Measurements from ENCODE around the gene PTF1A. TPM values are rescaled to one million over a fixed set of nuclear protein-coding genes. Genes with fewer than 3 reads are reported as not detected.

The PTF1A gene
- total RNA-seq, 1 experiment from 2014 or later: not detected

GRCh38 chr10:23197416-23197861 lies 5.3 kb downstream of the PTF1A start:
- TF ChIP-seq CTCF (IDR thresholded peaks at IDR 0.05) (no peak), TCF7L2 (IDR thresholded peaks at IDR 0.05; ENCODE audit: low read depth, low read length) (no peak), REST (IDR thresholded peaks at IDR 0.05; ENCODE audit: insufficient read depth in 1 of 2, low read depth in 2 of 2, low read length in 1 of 2) (no peak), SIN3A (IDR thresholded peaks at IDR 0.05; ENCODE audit: borderline replicate concordance, insufficient read depth, low read depth, low read length) (no peak), POLR2AphosphoS5 (IDR thresholded peaks at IDR 0.05; ENCODE audit: low read depth, low read length) (no peak)
- Histone ChIP-seq H3K36me3 (ENCODE audit: control insufficient read depth, insufficient read depth, low read length) (no peaks in the 10 kb centered on the region), H3K27ac (ENCODE audit: low read length) (no peak overlapping the region), H3K4me3 (ENCODE audit: low read depth in 2 of 2, low read length in 2 of 2) (no peak overlapping the region), H3K27me3 (ENCODE audit: control insufficient read depth, insufficient read depth, low read length) (no peaks in the 10 kb centered on the region; the same call in 1 of the 2 replicates), H3K4me1 (ENCODE audit: control insufficient read depth, insufficient read depth, low read length) (no peaks in the 10 kb centered on the region), H3K9me3 (ENCODE audit: control insufficient read depth, insufficient read depth, low read depth, low read length) (no peaks in the 10 kb centered on the region)
- no TSS peak for BruUV-seq (replicated peaks)
- ChIA-PET CTCF (no interaction called here), POLR2A (no interaction called here)
- DNase-seq (ENCODE audit: low read depth, low spot score) (no peak), ATAC-seq (no peak)
- intact Hi-C loops (cut with micrococcal nuclease; ENCODE audit: unreplicated experiment): no loop called here
- in situ Hi-C loops (cut with HindIII; ENCODE audit: low pct_unique_long_range_greater_than_20kb, low sequenced_read_pairs): no loop called here

GRCh38 chr10:23198610-23198939 lies 6.5 kb downstream of the PTF1A start:
- Histone ChIP-seq H3K36me3 (ENCODE audit: control insufficient read depth, insufficient read depth, low read length) (no peaks in the 10 kb centered on the region), H3K9me3 (ENCODE audit: control insufficient read depth, insufficient read depth, low read depth, low read length) (no peaks in the 10 kb centered on the region), H3K27ac (ENCODE audit: low read length) (no peak overlapping the region), H3K4me1 (ENCODE audit: control insufficient read depth, insufficient read depth, low read length) (no peaks in the 10 kb centered on the region), H3K27me3 (ENCODE audit: control insufficient read depth, insufficient read depth, low read length) (no peaks in the 10 kb centered on the region; the same call in 1 of the 2 replicates), H3K4me3 (ENCODE audit: low read depth in 2 of 2, low read length in 2 of 2) (peak overlapping the region in 1 of 2 experiments; percentile 31; a peak in 3 of 4 replicates)
- DNase-seq (ENCODE audit: low read depth, low spot score) (no peak), ATAC-seq (no peak)
- TF ChIP-seq CTCF (IDR thresholded peaks at IDR 0.05) (no peak), POLR2AphosphoS5 (IDR thresholded peaks at IDR 0.05; ENCODE audit: low read depth, low read length) (no peak), REST (IDR thresholded peaks at IDR 0.05; ENCODE audit: insufficient read depth in 1 of 2, low read depth in 2 of 2, low read length in 1 of 2) (no peak)
- ChIA-PET POLR2A (no interaction called here), CTCF (no interaction called here)
- intact Hi-C loops (cut with micrococcal nuclease; ENCODE audit: unreplicated experiment) (no loop called here), in situ Hi-C loops (cut with HindIII; ENCODE audit: low pct_unique_long_range_greater_than_20kb, low sequenced_read_pairs) (no loop called here)
- no TSS peak for BruUV-seq (replicated peaks)
